Retinal pigment epithelial cell (primary cell): ENCODE data around the gene EPB41L4A.

ENCODE experiments used
- DNase-seq: peaks from one replicate; pipeline ENCODE4 v3.0.0-alpha.2; 2010; ENCODE audit warnings: low read depth
- H3K4me3 ChIP-seq: 2 replicates; pipeline ENCODE4 v1.5.1; 2011; ENCODE audit warnings: mild to moderate bottlenecking, low read length, control low read depth, moderate library complexity
- CTCF ChIP-seq: conservative IDR thresholded peaks from 2 replicates; pipeline ENCODE4 v1.5.1; 2011; ENCODE audit warnings: low read depth, low read length, control low read depth, inconsistent platforms

Gene EPB41L4A

GRCh38 chr5:112239996-112240395, 179.1 kb downstream of the EPB41L4A start:
- no peak overlapping the region for H3K4me3 ChIP-seq
- no peak for TF ChIP-seq CTCF
- DNase-seq = no peak

GRCh38 chr5:112238473-112238872, 180.6 kb downstream of the EPB41L4A start:
- no peak for TF ChIP-seq CTCF

GRCh38 chr5:112237456-112237855, 181.6 kb downstream of the EPB41L4A start:
- DNase-seq = no peak
- TF ChIP-seq CTCF = no peak
- H3K4me3 ChIP-seq = no peak overlapping the region

More at GRCh38 chr5:112238473-112238872, 180.6 kb downstream of the EPB41L4A start:
- DNase-seq = no peak
- H3K4me3 ChIP-seq = no peak overlapping the region

- no peak for DNase-seq
- no peak for TF ChIP-seq CTCF
- H3K4me3 ChIP-seq = no peak overlapping the region
These were observed 185.1 kb downstream of the EPB41L4A start for GRCh38 chr5:112234000-112234399.

- no peak overlapping the region for H3K4me3 ChIP-seq
- no peak for TF ChIP-seq CTCF
- DNase-seq = no peak
These were observed 186.4 kb downstream of the EPB41L4A start for GRCh38 chr5:112232667-112233066.

- no peak for DNase-seq
- no peak for TF ChIP-seq CTCF
- no peak overlapping the region for H3K4me3 ChIP-seq
These were observed 188.5 kb downstream of the EPB41L4A start for GRCh38 chr5:112230606-112231005.

GRCh38 chr5:112228667-112229066, 190.4 kb downstream of the EPB41L4A start:
- TF ChIP-seq CTCF = no peak
- peak; percentile 89 for DNase-seq
- peak overlapping the region; percentile 22 for H3K4me3 ChIP-seq
